Sigmoid colon (tissue), 7 donors: ENCODE data around the gene CHRNA4. TPM values are rescaled to one million over a fixed set of nuclear protein-coding genes. Genes with fewer than 3 reads are reported as not detected.

Experiments used
- DNase-seq: peaks from one replicate; pipeline ENCODE4 v3.0.0-alpha.2; 2019
- H3K27ac ChIP-seq, 4 donors: fragments of 200-600 bp; sonication (generic); one replicate each; pipeline ENCODE4 v1.5.1; 2016 to 2019; ENCODE audit warnings: mild to moderate bottlenecking in 1 of 4
- H3K27me3 ChIP-seq, 3 donors: fragments of 200-600 bp; sonication (generic); one replicate each; pipeline ENCODE4 v1.5.1; 2019; ENCODE audit warnings: mild to moderate bottlenecking in 1 of 3
- H3K36me3 ChIP-seq, 4 donors: fragments of 200-600 bp; sonication (generic); one replicate each; pipeline ENCODE4 v1.5.1; 2016 to 2019
- H3K4me1 ChIP-seq, 4 donors: fragments of 200-600 bp; sonication (generic); one replicate each; pipeline ENCODE4 v1.5.1; 2017 to 2019
- H3K4me3 ChIP-seq, 4 donors: fragments of 200-600 bp; sonication (generic); one replicate each; pipeline ENCODE4 v1.5.1; 2017 to 2019; ENCODE audit warnings: mild to moderate bottlenecking in 2 of 4, moderate library complexity in 1 of 4
- H3K9me3 ChIP-seq, 4 donors: fragments of 200-600 bp in 3 of 4; sonication (generic) in 3 of 4; one replicate each; pipeline versions ENCODE4 v1.5.1 to v1.6.1; 2013 to 2019
- CTCF ChIP-seq, 4 experiments: fragments of 450-650 bp in 3 of 4; fragments of 200-600 bp in 1 of 4; IDR thresholded peaks; one replicate each; pipeline ENCODE4 v1.5.1; 2016 to 2019; ENCODE audit warnings: antibody characterized with exemption in 4 of 4, mild to moderate bottlenecking in 3 of 4, moderate library complexity in 2 of 4
- EP300 ChIP-seq, 4 donors: sonication (generic); formaldehyde crosslinking; IDR thresholded peaks; one replicate each; pipeline ENCODE4 v1.6.1; 2017; ENCODE audit warnings: antibody characterized with exemption in 4 of 4
- POLR2A ChIP-seq, 2 donors: fragments of 450-650 bp; IDR thresholded peaks; one replicate each; pipeline ENCODE4 v1.6.1; 2016; ENCODE audit warnings: antibody characterized with exemption in 2 of 2, mild to moderate bottlenecking in 2 of 2, moderate library complexity in 2 of 2
- POLR2AphosphoS5 ChIP-seq, 4 donors: sonication (generic); formaldehyde crosslinking; IDR thresholded peaks; one replicate each; pipeline ENCODE4 v1.6.1; 2017; ENCODE audit warnings: antibody characterized with exemption in 4 of 4
- WGBS, 2 donors: extraction: QIAGEN DNeasy Blood & Tissue Kit; methylation state at CpG; one replicate each; pipeline ENCODE4 v1.1.7; 2013; 5-methylcytosine and 5-hydroxymethylcytosine counted together
- intact Hi-C: fragments of 100-400 bp; cut with DNase I; formaldehyde crosslinking; loops from one replicate; pipeline ENCODE4 v1.15.1; 2023
- polyA plus RNA-seq, 3 donors: library from polyadenylated mRNA; stranded (reverse); fragments of 200-250 nt; gene quantifications; one replicate each; pipeline ENCODE4 v1.2.3, GENCODE V29; 2013
- total RNA-seq, 4 donors: library from RNA; depleted of rRNA; stranded (reverse); fragments of >200 nt; gene quantifications; one replicate each; pipeline ENCODE4 v1.1.0, GENCODE V29; 2016
- donor health status: healthy with polysubstance abuse.
- donor health status: Bipolar disorder and iron deficiency.
- donor health status: healthy.

The CHRNA4 gene
- total and polyA plus RNA-seq, 7 donors: 0.07 to 1.1 TPM; not detected in 5

DNA sequence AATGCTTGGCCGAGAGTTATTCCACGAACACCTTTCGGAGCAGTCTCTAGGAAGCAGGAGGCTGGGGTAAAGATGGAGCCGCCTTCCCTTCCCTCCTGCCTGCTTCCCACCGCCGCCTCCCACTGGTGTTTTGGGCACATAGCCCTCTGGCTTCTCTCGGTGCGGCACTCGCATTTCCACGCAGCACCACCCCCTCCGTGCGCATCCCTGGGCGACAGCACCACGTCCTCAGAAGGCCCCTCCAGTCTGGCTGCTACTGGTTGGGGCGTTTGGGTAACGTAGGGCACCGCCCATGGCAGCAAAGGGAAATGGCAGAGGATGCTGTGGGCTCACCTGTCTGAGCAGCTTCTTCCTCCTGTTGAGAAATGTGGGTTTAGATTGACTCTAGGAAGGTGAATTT lies 65.7 kb downstream of the CHRNA4 start:
- Histone ChIP-seq H3K9me3 (no peaks in the 10 kb centered on the region), H3K36me3 (no peaks in the 10 kb centered on the region), H3K4me1 (peaks cover 0 to 7% (median 4%) of the 10 kb centered on the region in 4 donors), H3K27me3 (peaks cover 21 to 78% (median 60%) of the 10 kb centered on the region in 3 donors), H3K4me3 (no peak overlapping the region), H3K27ac (no peak overlapping the region)
- no peak for DNase-seq
- WGBS, 2 donors: 26 to 32% methylated on average over 17 of the region's 17 CpGs
- no peak for TF ChIP-seq POLR2A (IDR thresholded peaks at IDR 0.05)
- no peak for TF ChIP-seq CTCF (IDR thresholded peaks at IDR 0.05)
- no peak for TF ChIP-seq POLR2AphosphoS5 (IDR thresholded peaks at IDR 0.05)
- intact Hi-C loops: no loop called here

GRCh38 chr20:63295018-63295417 lies 66.1 kb downstream of the CHRNA4 start:
- intact Hi-C loops: no loop called here
- no peaks in the 10 kb centered on the region for H3K36me3 ChIP-seq
- H3K9me3 ChIP-seq: no peaks in the 10 kb centered on the region
- TF ChIP-seq EP300 (IDR thresholded peaks at IDR 0.05) (no peak), POLR2A (IDR thresholded peaks at IDR 0.05) (no peak), POLR2AphosphoS5 (IDR thresholded peaks at IDR 0.05) (no peak), CTCF (IDR thresholded peaks at IDR 0.05) (no peak)
- no peak overlapping the region for H3K4me3 ChIP-seq
- peaks cover 0 to 7% (median 4%) of the 10 kb centered on the region in 4 donors for H3K4me1 ChIP-seq
- H3K27me3 ChIP-seq: peaks cover 21 to 74% (median 60%) of the 10 kb centered on the region in 3 donors
- H3K27ac ChIP-seq: no peak overlapping the region
- WGBS, 2 donors: 34 to 47% methylated on average over 19 of the region's 19 CpGs
- no peak for DNase-seq

DNA sequence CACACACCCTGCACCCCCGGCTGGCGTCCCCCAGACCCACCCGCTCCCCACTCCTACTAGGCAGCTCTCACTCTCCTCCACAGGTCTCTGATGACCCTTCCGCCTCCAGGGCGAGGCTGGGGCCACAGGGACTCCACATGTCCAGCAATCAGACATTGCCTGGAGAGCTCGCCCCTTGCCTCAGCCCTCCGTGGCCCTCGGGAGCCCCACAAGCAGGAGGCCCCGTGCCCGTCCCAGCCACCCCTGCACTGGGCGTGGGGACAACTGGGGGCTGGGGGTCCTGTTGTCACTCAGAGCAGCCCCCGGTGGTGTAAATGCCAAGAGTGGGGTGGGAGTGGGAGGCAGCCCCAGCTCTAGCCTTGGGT lies 66.6 kb downstream of the CHRNA4 start:
- WGBS, 2 donors: 79 to 85% methylated on average over 12 of the region's 12 CpGs
- H3K4me3 ChIP-seq: no peak overlapping the region
- intact Hi-C loops: no loop called here
- no peak for DNase-seq
- no peak overlapping the region for H3K27ac ChIP-seq
- peaks cover 0 to 7% (median 4%) of the 10 kb centered on the region in 4 donors for H3K4me1 ChIP-seq
- H3K36me3 ChIP-seq: peaks cover 0 to 1% (median 0%) of the 10 kb centered on the region in 4 donors
- no peaks in the 10 kb centered on the region for H3K9me3 ChIP-seq
- TF ChIP-seq CTCF (IDR thresholded peaks at IDR 0.05) (no peak), POLR2A (IDR thresholded peaks at IDR 0.05) (no peak), EP300 (IDR thresholded peaks at IDR 0.05) (no peak), POLR2AphosphoS5 (IDR thresholded peaks at IDR 0.05) (no peak)
- peaks cover 21 to 70% (median 59%) of the 10 kb centered on the region in 3 donors for H3K27me3 ChIP-seq

- 48 to 62% methylated on average over 20 to 22 of the region's 22 CpGs for WGBS, 2 donors
- H3K27me3 ChIP-seq: peaks cover 21 to 65% (median 54%) of the 10 kb centered on the region in 3 donors
- peaks cover 0 to 7% (median 4%) of the 10 kb centered on the region in 4 donors for H3K4me1 ChIP-seq
- no peak overlapping the region for H3K27ac ChIP-seq
- peaks cover 0 to 6% (median 0%) of the 10 kb centered on the region in 4 donors for H3K36me3 ChIP-seq
- intact Hi-C loops: no loop called here
- no peak overlapping the region for H3K4me3 ChIP-seq
- no peak for DNase-seq
- TF ChIP-seq CTCF (IDR thresholded peaks at IDR 0.05): no peak
- TF ChIP-seq EP300 (IDR thresholded peaks at IDR 0.05): no peak
- H3K9me3 ChIP-seq: no peaks in the 10 kb centered on the region
Observed at GRCh38 chr20:63293871-63294535, 67.1 kb downstream of the CHRNA4 start.

- Histone ChIP-seq H3K27ac (no peak overlapping the region), H3K27me3 (peaks cover 21 to 60% (median 49%) of the 10 kb centered on the region in 3 donors), H3K9me3 (no peaks in the 10 kb centered on the region), H3K36me3 (peaks cover 0 to 12% (median 3%) of the 10 kb centered on the region in 4 donors), H3K4me1 (peaks cover 0 to 7% (median 4%) of the 10 kb centered on the region in 4 donors), H3K4me3 (no peak overlapping the region)
- no peak for TF ChIP-seq POLR2AphosphoS5 (IDR thresholded peaks at IDR 0.05)
- no peak for TF ChIP-seq EP300 (IDR thresholded peaks at IDR 0.05)
- TF ChIP-seq CTCF (IDR thresholded peaks at IDR 0.05): no peak
- TF ChIP-seq POLR2A (IDR thresholded peaks at IDR 0.05): no peak
- DNase-seq: no peak
- intact Hi-C loops: no loop called here
- 67 to 70% methylated on average over 11 of the region's 11 CpGs for WGBS, 2 donors
Observed at GRCh38 chr20:63293456-63293855, 67.7 kb downstream of the CHRNA4 start.
